Smooth muscle cell (in vitro differentiated cells): ENCODE results near the gene TYW1. TPM values are rescaled to one million over a fixed set of nuclear protein-coding genes. Genes with fewer than 3 reads are reported as not detected.
A peak's percentile ranks its signal among the peaks of the same experiment; 100 is the strongest.
"Not testable (repeated sequence)": the region's sequence is repeated elsewhere in the genome, so short reads cannot be mapped to it uniquely, and the experiment has no call there.

Experiments used
- DNase-seq: peaks from one replicate; lab custom pipeline; 2025; ENCODE audit not compliant: unreplicated experiment; lab: John Stamatoyannopoulos, UW
- H2AFZ ChIP-seq: fragments of 200-600 bp; sonication (generic); 2 replicates; pipeline ENCODE4 v1.6.0; 2016; ENCODE audit warnings: antibody characterized with exemption, low read depth, mild to moderate bottlenecking
- H3F3A ChIP-seq: fragments of 200-600 bp; sonication (generic); 2 replicates; pipeline ENCODE4 v1.6.0; 2017; ENCODE audit warnings: antibody characterized with exemption, low read depth
- H3K27ac ChIP-seq: fragments of 200-600 bp; sonication (generic); 2 replicates; pipeline ENCODE4 v1.5.1; 2016; ENCODE audit warnings: low read depth, mild to moderate bottlenecking
- H3K27me3 ChIP-seq: fragments of 200-600 bp; sonication (generic); 2 replicates; pipeline ENCODE4 v1.6.1; 2016; ENCODE audit warnings: low read depth, mild to moderate bottlenecking
- H3K36me3 ChIP-seq: fragments of 200-600 bp; sonication (generic); 2 replicates; pipeline ENCODE4 v1.5.1; 2016; ENCODE audit warnings: low read depth
- H3K4me1 ChIP-seq: fragments of 200-600 bp; sonication (generic); 2 replicates; pipeline ENCODE4 v1.5.1; 2016; ENCODE audit warnings: low read depth
- H3K4me2 ChIP-seq: fragments of 200-600 bp; sonication (generic); 2 replicates; pipeline ENCODE4 v1.6.0; 2016; ENCODE audit warnings: mild to moderate bottlenecking
- H3K4me3 ChIP-seq: fragments of 200-600 bp; sonication (generic); 2 replicates; pipeline ENCODE4 v1.5.1; 2016; ENCODE audit warnings: mild to moderate bottlenecking
- H3K79me2 ChIP-seq: fragments of 200-600 bp; sonication (generic); 2 replicates; pipeline ENCODE4 v1.6.0; 2016; ENCODE audit warnings: low read depth, mild to moderate bottlenecking
- H3K9ac ChIP-seq: fragments of 200-600 bp; sonication (generic); 2 replicates; pipeline ENCODE4 v1.6.0; 2016; ENCODE audit warnings: low read depth
- H3K9me3 ChIP-seq: fragments of 200-600 bp; sonication (generic); replicated peaks from 2 replicates; pipeline ENCODE4 v1.5.1; 2016; ENCODE audit warnings: low read depth
- H4K20me1 ChIP-seq: fragments of 200-600 bp; sonication (generic); 2 replicates; pipeline ENCODE4 v1.6.0; 2016; ENCODE audit warnings: low read depth
- CTCF ChIP-seq: fragments of 200-600 bp; sonication (generic); IDR thresholded peaks from 2 replicates; pipeline ENCODE4 v1.5.1; 2017; ENCODE audit warnings: borderline replicate concordance, mild to moderate bottlenecking, antibody characterized with exemption; ENCODE audit not compliant: insufficient read depth, poor library complexity, severe bottlenecking
- WGBS: methylation state at CpG from one replicate; pipeline ENCODE4 v1.1.7; 2016; ENCODE audit warnings: low lambda C conversion rate; 5-methylcytosine and 5-hydroxymethylcytosine counted together
- polyA plus RNA-seq: library from polyadenylated mRNA; unstranded; fragments of >200 nt; fragmentation: Nextera tagmentation; extraction: Ambion mirVana; gene quantifications from 2 replicates; pipeline ENCODE4 v1.2.1, GENCODE V29; 2016
- total RNA-seq: library from RNA; depleted of rRNA; stranded (reverse); fragments of >200 nt; gene quantifications from 2 replicates; pipeline ENCODE4 v1.2.3, GENCODE V29; 2014

The TYW1 gene
- total and polyA plus RNA-seq, 2 experiments from 2014 or later, result 12.4 to 42.5 TPM

GRCh38 chr7:66994691-66995049 lies 2.0 kb upstream of the TYW1 start:
- peaks cover 17% of the 10 kb centered on the region for H4K20me1 ChIP-seq
- peak overlapping the region; percentile 99 for H3K27ac ChIP-seq
- DNase-seq, result peak; percentile 12
- H2AFZ ChIP-seq, H3K27me3 ChIP-seq, H3F3A ChIP-seq, H3K9me3 ChIP-seq, H3K4me1 ChIP-seq, H3K36me3 ChIP-seq: not testable (repeated sequence)
- 5% methylated on average over 9 of the region's 9 CpGs for WGBS
- H3K4me2 ChIP-seq, result peak overlapping the region; percentile 75
- H3K79me2 ChIP-seq, result peaks cover 21% of the 10 kb centered on the region
- H3K9ac ChIP-seq, result peak overlapping the region; percentile 99
- peak; percentile 45 for TF ChIP-seq CTCF
- peak overlapping the region; percentile 58 for H3K4me3 ChIP-seq

GRCh38 chr7:66995050-66995776 lies 1.4 kb upstream of the TYW1 start, which contains the start of gene SBDS:
Gene SBDS, minus strand, starts transcription at chr7:66995586. Its CDS starts 169 bp downstream, at chr7:66995417.
- H4K20me1 ChIP-seq, result peaks cover 13% of the 10 kb centered on the region
- not testable (repeated sequence) for H3K4me1 ChIP-seq, H3K27me3 ChIP-seq, H3K9me3 ChIP-seq, H3K36me3 ChIP-seq, H3F3A ChIP-seq
- under 1% methylated on average over 57 of the region's 59 CpGs for WGBS
- peak within 1 kb of the TSS; percentile 58 for H3K4me3 ChIP-seq
- H3K27ac ChIP-seq, result peak within 1 kb of the TSS; percentile 99
- H3K4me2 ChIP-seq, result peak within 1 kb of the TSS; percentile 97
- H3K79me2 ChIP-seq, result peaks cover 21% of the 10 kb centered on the region
- DNase-seq, result peak; percentile 65
- H3K9ac ChIP-seq, result peak within 1 kb of the TSS; percentile 99
- H2AFZ ChIP-seq, result peak within 1 kb of the TSS; percentile 65

GRCh38 chr7:67000601-67001258 lies 4.1 kb downstream of the TYW1 start:
- H4K20me1 ChIP-seq, H3K36me3 ChIP-seq, DNase-seq, H3K9me3 ChIP-seq, H3K4me3 ChIP-seq, H3K4me1 ChIP-seq, H3K4me2 ChIP-seq, H3K9ac ChIP-seq, H3K27me3 ChIP-seq, H2AFZ ChIP-seq, H3K79me2 ChIP-seq, H3F3A ChIP-seq, H3K27ac ChIP-seq: not testable (repeated sequence)
- peak; percentile 46 for TF ChIP-seq CTCF
- 53% methylated on average over 4 of the region's 5 CpGs for WGBS

GRCh38 chr7:67004145-67004544 lies 7.5 kb downstream of the TYW1 start:
- not testable (repeated sequence) for H3K27ac ChIP-seq, H3K4me1 ChIP-seq, H3K4me3 ChIP-seq, H3K9me3 ChIP-seq, H3F3A ChIP-seq, H3K4me2 ChIP-seq, H2AFZ ChIP-seq, H4K20me1 ChIP-seq, H3K36me3 ChIP-seq, H3K79me2 ChIP-seq, H3K9ac ChIP-seq, DNase-seq, H3K27me3 ChIP-seq
- WGBS, result 96% methylated on average over 2 of the region's 2 CpGs
